Measurements from ENCODE around the gene CHRD. TPM values are rescaled to one million over a fixed set of nuclear protein-coding genes. Genes with fewer than 3 reads are reported as not detected.

CHRD gene
- total and polyA plus RNA-seq, 9 of the 15 experiments (the other 6 are each of a cell fraction or from before 2014, with no cell fraction given): 0.11 to 1.3 (median 0.59) TPM; not detected in 3

- Histone ChIP-seq H3K27me3 (ENCODE audit: control insufficient read depth in 2 of 2, insufficient read depth in 2 of 2, low read length in 2 of 2) (no peaks in the 10 kb centered on the region), H3K27ac (ENCODE audit: extremely low read depth, low read depth, low read length) (no peak overlapping the region), H3K9me3 (replicated peaks; ENCODE audit: control insufficient read depth, insufficient read depth, low read depth, low read length) (no peaks in the 10 kb centered on the region), H3K36me3 (ENCODE audit: control insufficient read depth, insufficient read depth, low read length) (peaks cover 89% of the 10 kb centered on the region; the same call in 2 of the 3 replicates), H2AFZ (ENCODE audit: low read depth, low read length) (peak overlapping the region; percentile 67; the same call in 1 of the 2 replicates), H3K4me2 (ENCODE audit: insufficient read depth, low read length) (no peak overlapping the region), H3K4me1 (replicated peaks in 1 of 2; ENCODE audit: control insufficient read depth in 2 of 2, insufficient read depth in 2 of 2, low read length in 2 of 2) (peaks cover 27 to 66% of the 10 kb centered on the region in 2 experiments; a peak in 4 of 5 replicates), H4K20me1 (replicated peaks; ENCODE audit: control insufficient read depth, insufficient read depth, low read length) (no peaks in the 10 kb centered on the region), H3K4me3 (no peak overlapping the region), H3K79me2 (ENCODE audit: control insufficient read depth, insufficient read depth, low read length) (peaks cover under 1% of the 10 kb centered on the region; the same call in 2 of the 3 replicates), H3K9ac (ENCODE audit: insufficient read depth in 1 of 2, low read depth in 2 of 2, low read length in 2 of 2) (peak overlapping the region in 1 of 2 experiments; percentile 66; a peak in 1 of 4 replicates), H3K9me1 (ENCODE audit: control insufficient read depth, insufficient read depth, low read length) (peaks cover 5% of the 10 kb centered on the region)
- in situ Hi-C loops (cut with MboI): no loop called here
- 15% methylated on average over 11 of the region's 18 CpGs for WGBS (ENCODE audit: insufficient coverage, low coverage, missing lambda C conversion rate)
- DNase-seq (ENCODE audit: extremely low read depth in 1 of 4, low spot score in 3 of 4): peak; percentile 73 to 79 (median 76)
- intact Hi-C loops (cut with micrococcal nuclease): no loop called here
- ATAC-seq: peak; percentile 89
- FAIRE-seq: peak; percentile 78
- BruUV-seq (replicated peaks): no TSS peak
- POLR2A ChIA-PET: interaction anchor here (0.6 to 1.2 kb wide), 5 partner anchors 9 to 1469 kb away, joined by 3 to 6 read pairs (median 4); no protein-coding TSS in a partner anchor
- CTCF ChIA-PET (ENCODE audit: low intra/inter-chr PET ratio): no interaction called here
- TF ChIP-seq, protein P1, sequence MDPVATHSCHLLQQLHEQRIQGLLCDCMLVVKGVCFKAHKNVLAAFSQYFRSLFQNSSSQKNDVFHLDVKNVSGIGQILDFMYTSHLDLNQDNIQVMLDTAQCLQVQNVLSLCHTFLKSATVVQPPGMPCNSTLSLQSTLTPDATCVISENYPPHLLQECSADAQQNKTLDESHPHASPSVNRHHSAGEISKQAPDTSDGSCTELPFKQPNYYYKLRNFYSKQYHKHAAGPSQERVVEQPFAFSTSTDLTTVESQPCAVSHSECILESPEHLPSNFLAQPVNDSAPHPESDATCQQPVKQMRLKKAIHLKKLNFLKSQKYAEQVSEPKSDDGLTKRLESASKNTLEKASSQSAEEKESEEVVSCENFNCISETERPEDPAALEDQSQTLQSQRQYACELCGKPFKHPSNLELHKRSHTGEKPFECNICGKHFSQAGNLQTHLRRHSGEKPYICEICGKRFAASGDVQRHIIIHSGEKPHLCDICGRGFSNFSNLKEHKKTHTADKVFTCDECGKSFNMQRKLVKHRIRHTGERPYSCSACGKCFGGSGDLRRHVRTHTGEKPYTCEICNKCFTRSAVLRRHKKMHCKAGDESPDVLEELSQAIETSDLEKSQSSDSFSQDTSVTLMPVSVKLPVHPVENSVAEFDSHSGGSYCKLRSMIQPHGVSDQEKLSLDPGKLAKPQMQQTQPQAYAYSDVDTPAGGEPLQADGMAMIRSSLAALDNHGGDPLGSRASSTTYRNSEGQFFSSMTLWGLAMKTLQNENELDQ (CRISPR knock-in tag; IDR thresholded peaks at IDR 0.05; ENCODE audit: borderline replicate concordance): no peak
- TF ChIP-seq HNRNPUL1 (IDR thresholded peaks at IDR 0.05; ENCODE audit: low read length): no peak
- no peak for TF ChIP-seq PRPF4 (IDR thresholded peaks at IDR 0.05; ENCODE audit: insufficient read depth, low read depth, low read length, poor library complexity, severe bottlenecking)
- TF ChIP-seq, protein P2, sequence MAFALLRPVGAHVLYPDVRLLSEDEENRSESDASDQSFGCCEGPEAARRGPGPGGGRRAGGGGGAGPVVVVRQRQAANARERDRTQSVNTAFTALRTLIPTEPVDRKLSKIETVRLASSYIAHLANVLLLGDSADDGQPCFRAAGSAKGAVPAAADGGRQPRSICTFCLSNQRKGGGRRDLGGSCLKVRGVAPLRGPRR (CRISPR knock-in tag; IDR thresholded peaks at IDR 0.05): no peak
- no peak for TF ChIP-seq STAT5B (CRISPR knock-in tag; IDR thresholded peaks at IDR 0.05)
- TF ChIP-seq MTA2 (IDR thresholded peaks at IDR 0.05; ENCODE audit: low read depth): no peak
- TF ChIP-seq CHD1 (IDR thresholded peaks at IDR 0.05; ENCODE audit: low read length): no peak
- no peak for TF ChIP-seq ZNF76 (CRISPR knock-in tag; IDR thresholded peaks at IDR 0.05; ENCODE audit: borderline replicate concordance)
- TF ChIP-seq TEAD4 (IDR thresholded peaks at IDR 0.05; ENCODE audit: low read length): no peak
- no peak for TF ChIP-seq TEAD4 (CRISPR knock-in tag; IDR thresholded peaks at IDR 0.05; ENCODE audit: borderline replicate concordance)
- TF ChIP-seq ZBTB7A (IDR thresholded peaks at IDR 0.05; ENCODE audit: borderline replicate concordance, control insufficient read depth, low read depth, low read length): peak; percentile 95
- TF ChIP-seq ARID2 (IDR thresholded peaks at IDR 0.05): no peak
- TF ChIP-seq, protein P3, sequence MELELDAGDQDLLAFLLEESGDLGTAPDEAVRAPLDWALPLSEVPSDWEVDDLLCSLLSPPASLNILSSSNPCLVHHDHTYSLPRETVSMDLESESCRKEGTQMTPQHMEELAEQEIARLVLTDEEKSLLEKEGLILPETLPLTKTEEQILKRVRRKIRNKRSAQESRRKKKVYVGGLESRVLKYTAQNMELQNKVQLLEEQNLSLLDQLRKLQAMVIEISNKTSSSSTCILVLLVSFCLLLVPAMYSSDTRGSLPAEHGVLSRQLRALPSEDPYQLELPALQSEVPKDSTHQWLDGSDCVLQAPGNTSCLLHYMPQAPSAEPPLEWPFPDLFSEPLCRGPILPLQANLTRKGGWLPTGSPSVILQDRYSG (tag; conservative IDR thresholded peaks at IDR 0.05; ENCODE audit: low read depth): no peak
- TF ChIP-seq SMC3 (conservative IDR thresholded peaks at IDR 0.05; ENCODE audit: insufficient read depth, low read depth, low read length): 0 out of 2 replicates have a peak, but pooled peaks have one; percentile 25
- TF ChIP-seq MAZ (CRISPR knock-in tag; conservative IDR thresholded peaks at IDR 0.05 in 1 of 2, IDR thresholded peaks at IDR 0.05 in 1 of 2): peak in 1 of 2 experiments; percentile 48; a peak in 1 of 4 replicates
- peak; percentile 38 to 61 for TF ChIP-seq RAD21 (CRISPR knock-in tag; conservative IDR thresholded peaks at IDR 0.05 in 1 of 2, IDR thresholded peaks at IDR 0.05 in 1 of 2)
- no peak for TF ChIP-seq ZNF133 (CRISPR knock-in tag; IDR thresholded peaks at IDR 0.05)
- TF ChIP-seq BDP1 (IDR thresholded peaks at IDR 0.05; ENCODE audit: insufficient read depth, insufficient read length): no peak
Observed at GRCh38 chr3:184354121-184354728, 25.6 kb upstream of the CHRD start.

All from K562 (cell line).